GM19238 (cell line): ENCODE measurements around the gene MRFAP1.
"Not testable (repeated sequence)": the region's sequence is repeated elsewhere in the genome, so short reads cannot be mapped to it uniquely, and the experiment has no call there.

ENCODE experiments used
- DNase-seq: peaks from one replicate; pipeline ENCODE4 v3.0.0; 2011; ENCODE audit warnings: low spot score; ENCODE audit not compliant: insufficient read length

MRFAP1 gene

GRCh38 chr4:6610856-6611430 is 29.5 kb upstream of the MRFAP1 start:
- no peak for DNase-seq

GRCh38 chr4:6612961-6613675 is 27.4 kb upstream of the MRFAP1 start:
- no peak for DNase-seq

GRCh38 chr4:6613676-6614651 is 26.5 kb upstream of the MRFAP1 start:
- DNase-seq: no peak

GRCh38 chr4:6614701-6615230 is 25.7 kb upstream of the MRFAP1 start:
- DNase-seq: no peak

GRCh38 chr4:6616087-6616995 is 24.1 kb upstream of the MRFAP1 start:
- DNase-seq: no peak

GRCh38 chr4:6617246-6617645 is 23.2 kb upstream of the MRFAP1 start:
- no peak for DNase-seq

GRCh38 chr4:6618386-6619115 is 21.9 kb upstream of the MRFAP1 start:
- no peak for DNase-seq

GRCh38 chr4:6619116-6619465 is 21.4 kb upstream of the MRFAP1 start:
- no peak for DNase-seq

GRCh38 chr4:6619466-6620255 is 20.8 kb upstream of the MRFAP1 start:
- no peak for DNase-seq

- DNase-seq: no peak
Measured at GRCh38 chr4:6620296-6620695, 20.2 kb upstream of the MRFAP1 start.

- DNase-seq: no peak
Measured at GRCh38 chr4:6620891-6621555, 19.5 kb upstream of the MRFAP1 start.

- no peak for DNase-seq
Measured at GRCh38 chr4:6621556-6621927, 18.9 kb upstream of the MRFAP1 start.

GRCh38 chr4:6622744-6623143 is 17.7 kb upstream of the MRFAP1 start:
- DNase-seq: no peak

GRCh38 chr4:6625256-6625655 is 15.2 kb upstream of the MRFAP1 start:
- DNase-seq: no peak

- DNase-seq: no peak
Measured at GRCh38 chr4:6626066-6626465, 14.4 kb upstream of the MRFAP1 start.

GRCh38 chr4:6627832-6628231 is 12.7 kb upstream of the MRFAP1 start:
- DNase-seq: no peak

- DNase-seq: not testable (repeated sequence)
Measured at GRCh38 chr4:6628484-6628883, 12.0 kb upstream of the MRFAP1 start.

- no peak for DNase-seq
Measured at GRCh38 chr4:6632125-6632524, 8.4 kb upstream of the MRFAP1 start.
